HG02852 (cell line): ENCODE measurements around the gene CCR4.
A peak's percentile ranks its signal among the peaks of the same experiment; 100 is the strongest.
"Not testable (repeated sequence)": the region's sequence is repeated elsewhere in the genome, so short reads cannot be mapped to it uniquely, and the experiment has no call there.

Source experiments
- ATAC-seq: cut with Tn5 transposase; IDR thresholded peaks from one replicate; pipeline ENCODE4 v1.9.1; 2021; ENCODE audit warnings: mild to moderate bottlenecking, moderate library complexity; ENCODE audit not compliant: unreplicated experiment

The CCR4 gene

DNA sequence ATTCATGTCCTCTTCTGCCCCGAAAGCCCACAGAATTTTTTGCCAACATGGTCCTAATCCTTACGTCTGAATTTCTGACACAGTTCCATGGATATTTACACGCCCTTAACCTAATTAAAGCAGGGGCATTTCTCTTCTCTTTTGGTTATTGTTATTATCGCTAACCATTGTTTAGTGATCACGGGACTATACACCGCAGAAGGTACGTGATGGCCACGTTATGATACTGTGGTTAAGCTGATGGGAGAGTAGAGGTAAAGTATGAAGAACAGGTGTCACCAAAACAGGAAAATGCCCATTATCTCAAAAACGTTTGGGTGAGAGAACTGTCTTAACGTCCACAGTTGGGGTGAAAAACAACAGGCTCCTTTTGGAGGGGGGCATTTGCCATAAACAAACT lies 26.4 kb downstream of the CCR4 start:
- ATAC-seq, result no peak

DNA sequence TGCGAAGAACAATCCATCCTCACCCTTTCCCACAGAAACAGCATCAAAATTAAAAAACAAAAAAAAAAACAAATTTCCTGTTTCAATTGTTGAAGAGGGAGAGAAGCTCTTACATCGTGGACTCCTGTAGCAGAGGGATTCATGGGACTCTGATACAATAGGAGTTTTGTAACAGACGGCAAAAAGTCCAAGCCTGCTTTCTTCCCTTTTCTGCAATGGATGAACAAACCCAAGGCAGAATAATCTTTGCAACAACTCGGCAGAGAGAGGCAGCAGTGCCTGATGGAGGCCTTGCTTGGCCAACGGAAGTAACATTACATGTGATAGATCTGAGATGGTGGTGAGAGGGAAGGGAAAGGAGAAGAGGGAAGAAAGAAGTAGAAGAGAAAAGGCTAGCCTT lies 26.9 kb downstream of the CCR4 start:
- no peak for ATAC-seq

DNA sequence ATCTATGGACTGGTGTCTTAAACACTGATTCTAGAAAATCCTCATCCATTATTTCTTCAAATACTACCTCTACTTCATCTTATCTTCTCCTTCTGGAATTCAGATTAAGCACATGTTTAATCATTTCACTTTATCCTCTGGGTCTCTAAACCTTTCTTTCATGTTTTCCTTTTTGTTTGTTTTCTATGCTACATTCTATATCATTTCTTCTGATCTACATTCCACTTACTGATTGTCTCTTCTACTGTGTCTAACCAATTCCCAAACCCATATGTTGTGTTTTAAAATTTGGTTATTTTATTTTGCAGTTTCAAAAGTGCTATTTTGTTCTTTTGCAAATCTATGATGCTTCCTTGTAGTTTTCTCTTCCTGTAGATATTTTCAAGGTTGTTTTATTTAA lies 31.7 kb downstream of the CCR4 start:
- no peak for ATAC-seq

DNA sequence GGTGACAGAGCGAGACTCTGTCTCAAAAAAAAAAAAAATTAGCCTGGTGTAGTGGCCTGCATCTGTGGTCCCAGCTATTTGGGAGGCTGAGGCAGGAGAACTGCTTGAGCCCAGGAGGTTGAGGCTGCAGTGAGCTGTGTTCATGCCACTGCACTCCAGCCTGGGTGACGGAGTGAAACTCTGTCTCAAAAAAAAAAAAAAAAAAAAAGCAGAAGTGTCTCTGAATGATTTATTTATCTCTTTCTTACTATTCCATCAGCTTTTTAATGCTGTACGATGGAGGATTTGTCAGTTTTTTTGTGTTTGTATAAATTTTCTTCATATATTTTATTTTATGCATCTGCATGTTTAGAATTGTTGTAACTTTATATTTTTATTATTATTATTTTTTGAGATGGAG lies 33.5 kb downstream of the CCR4 start:
- ATAC-seq, result not testable (repeated sequence)

DNA sequence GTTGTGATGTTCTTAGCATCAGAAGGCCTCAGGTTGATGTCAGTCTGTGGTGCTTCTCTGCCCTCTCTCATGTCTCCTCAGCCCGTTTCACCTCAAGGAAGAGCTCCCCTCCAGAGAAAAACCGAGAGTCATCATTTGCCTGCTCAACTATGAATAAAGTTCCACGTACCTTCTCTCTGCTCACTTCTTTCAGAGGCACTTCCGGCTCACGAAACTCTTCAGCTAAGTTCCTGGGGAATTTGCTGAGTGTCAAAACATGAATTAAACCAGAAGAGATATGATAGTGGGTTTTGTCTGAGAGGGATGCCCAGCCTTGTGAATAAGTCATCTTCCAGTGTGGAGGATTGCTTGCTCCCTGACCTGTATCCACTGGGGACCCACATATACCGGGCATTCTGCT lies 37.7 kb downstream of the CCR4 start:
- no peak for ATAC-seq

DNA sequence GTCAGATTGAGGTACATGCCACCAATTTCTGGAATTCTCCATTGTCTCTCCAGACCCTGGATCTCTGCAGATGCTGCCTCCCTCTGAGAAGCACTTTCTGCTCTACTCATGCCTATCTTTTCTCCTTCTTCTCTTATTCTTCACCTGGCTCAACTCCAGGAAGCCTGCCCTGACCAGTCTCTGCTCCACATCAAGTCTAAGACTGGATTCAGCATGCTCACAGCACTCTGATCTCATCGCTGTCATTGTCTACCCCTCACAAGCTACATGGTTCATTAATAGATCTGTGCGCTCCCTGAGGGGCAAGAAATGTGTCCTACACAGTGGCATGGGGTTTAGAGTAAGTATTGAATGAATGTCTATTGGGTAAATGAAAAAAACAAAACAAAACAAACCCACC lies 38.7 kb downstream of the CCR4 start:
- no peak for ATAC-seq

DNA sequence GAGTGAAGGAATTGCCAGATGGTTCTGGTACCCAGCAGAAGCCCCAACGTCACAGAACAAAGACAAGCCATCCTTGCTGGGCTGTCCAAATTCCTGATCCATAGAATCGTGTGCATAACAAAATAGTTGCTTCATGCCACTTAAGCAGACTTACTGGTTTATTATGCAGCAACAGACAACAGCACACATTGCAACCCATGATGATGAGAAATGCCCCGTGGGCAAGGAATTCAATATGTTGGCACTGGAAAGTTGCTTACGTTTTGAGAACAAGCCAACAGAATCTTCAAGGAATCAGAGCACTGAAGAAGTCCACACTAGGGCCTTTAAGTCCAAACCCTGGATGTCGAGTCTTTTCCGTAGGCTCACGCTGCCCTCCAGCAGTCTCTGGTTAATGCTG lies 40.3 kb downstream of the CCR4 start:
- ATAC-seq, result no peak

DNA sequence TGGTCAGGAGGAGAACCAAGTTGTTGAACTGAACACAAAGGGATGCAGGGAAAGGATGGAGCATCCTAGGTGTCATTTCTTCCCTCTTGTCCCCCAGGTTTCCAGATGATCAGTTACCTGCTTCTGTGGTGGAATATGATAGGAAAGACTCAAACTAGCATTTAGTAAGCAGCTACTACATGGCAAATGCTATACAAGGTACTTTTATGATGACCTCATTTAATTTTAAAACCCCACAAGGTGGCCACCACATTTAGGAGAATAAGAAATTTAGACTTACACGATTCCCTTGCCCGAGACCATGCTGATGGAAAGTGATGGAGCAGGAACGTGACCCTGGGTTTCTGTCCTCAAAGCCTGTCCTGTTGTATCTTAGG lies 40.9 kb downstream of the CCR4 start:
- ATAC-seq, result peak; percentile 11

DNA sequence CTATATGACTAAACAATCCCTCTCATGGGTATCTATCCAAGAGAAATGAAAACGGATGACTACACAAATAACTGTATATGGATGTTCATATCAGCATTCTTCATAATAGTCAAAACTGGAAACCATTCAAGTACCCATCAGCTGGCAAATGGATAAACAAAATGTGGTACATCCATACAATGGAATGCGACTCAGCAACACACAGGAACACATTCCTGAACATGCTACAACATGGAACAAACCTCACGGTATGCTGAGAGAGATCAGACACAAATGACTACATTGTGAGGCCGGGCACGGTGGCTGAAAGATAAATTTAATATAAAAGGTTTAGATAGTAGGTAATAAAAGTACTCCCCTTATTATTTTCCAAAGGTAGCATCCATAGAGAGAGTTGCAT lies 42.6 kb downstream of the CCR4 start:
- ATAC-seq, result no peak

DNA sequence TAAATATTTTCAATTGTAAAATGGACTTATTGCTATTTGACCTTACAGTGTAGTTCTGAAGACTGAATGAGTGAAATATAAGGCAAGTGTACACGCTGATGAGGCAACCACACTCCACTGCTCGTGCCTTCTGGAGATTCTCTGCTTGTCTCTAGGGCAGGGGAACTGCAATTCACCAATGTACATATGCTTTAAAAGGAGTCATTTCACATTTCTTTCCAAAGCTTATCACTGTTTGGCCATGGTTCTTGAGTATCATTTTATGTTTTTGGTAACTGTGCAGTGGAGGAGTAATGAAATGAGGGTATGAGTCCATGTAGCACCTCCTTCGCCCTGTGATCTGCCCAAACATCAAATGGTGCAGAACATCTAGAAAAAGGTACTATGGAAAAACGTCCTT lies 43.7 kb downstream of the CCR4 start:
- no peak for ATAC-seq

DNA sequence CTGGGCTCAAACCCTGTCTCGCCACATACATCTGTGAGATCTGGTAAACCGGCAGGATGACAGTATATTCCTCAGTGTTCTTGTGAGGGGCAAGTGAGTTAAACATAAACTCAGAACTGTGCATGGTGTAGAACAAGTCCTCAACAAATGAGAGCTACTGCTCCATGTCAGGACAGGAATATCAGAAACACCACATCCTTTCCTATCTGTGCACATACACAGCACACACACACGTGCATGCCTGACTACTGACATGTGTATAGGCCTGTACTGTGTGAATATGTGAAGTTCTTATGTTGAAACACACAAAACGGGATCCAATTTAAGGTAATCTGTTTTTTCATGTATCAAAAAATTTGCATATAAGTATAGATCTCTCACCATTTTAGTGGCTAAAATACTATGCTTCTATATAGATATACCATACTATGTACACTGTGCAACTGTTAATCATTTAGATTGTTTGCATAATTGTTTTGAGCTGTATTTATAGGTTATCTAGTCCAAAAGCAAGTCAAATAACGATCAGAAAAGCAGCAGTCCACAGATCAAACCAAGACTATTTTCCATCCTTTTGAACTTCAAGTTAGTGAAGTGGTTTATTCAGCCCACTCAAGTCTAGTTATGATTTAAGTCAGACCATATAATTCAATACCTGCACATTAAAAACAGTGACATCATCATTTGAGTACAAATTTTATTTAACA lies 44.8 kb downstream of the CCR4 start:
- no peak for ATAC-seq

DNA sequence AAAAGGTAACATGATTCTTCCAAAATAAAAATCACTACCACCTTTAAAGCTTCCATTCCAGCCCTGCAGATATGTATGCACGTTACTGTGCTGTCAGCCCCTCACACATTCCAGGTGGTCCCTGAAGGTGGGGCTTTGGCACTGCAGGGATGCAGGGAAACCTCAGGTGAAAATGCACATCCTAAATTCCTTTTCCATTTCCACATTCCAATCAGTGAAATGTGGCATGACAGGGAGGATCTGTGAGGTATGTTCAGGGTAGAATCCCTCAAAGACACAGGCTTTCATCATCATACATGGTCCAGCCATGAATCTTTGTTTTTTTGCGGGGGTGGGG lies 45.3 kb downstream of the CCR4 start:
- ATAC-seq, result no peak

DNA sequence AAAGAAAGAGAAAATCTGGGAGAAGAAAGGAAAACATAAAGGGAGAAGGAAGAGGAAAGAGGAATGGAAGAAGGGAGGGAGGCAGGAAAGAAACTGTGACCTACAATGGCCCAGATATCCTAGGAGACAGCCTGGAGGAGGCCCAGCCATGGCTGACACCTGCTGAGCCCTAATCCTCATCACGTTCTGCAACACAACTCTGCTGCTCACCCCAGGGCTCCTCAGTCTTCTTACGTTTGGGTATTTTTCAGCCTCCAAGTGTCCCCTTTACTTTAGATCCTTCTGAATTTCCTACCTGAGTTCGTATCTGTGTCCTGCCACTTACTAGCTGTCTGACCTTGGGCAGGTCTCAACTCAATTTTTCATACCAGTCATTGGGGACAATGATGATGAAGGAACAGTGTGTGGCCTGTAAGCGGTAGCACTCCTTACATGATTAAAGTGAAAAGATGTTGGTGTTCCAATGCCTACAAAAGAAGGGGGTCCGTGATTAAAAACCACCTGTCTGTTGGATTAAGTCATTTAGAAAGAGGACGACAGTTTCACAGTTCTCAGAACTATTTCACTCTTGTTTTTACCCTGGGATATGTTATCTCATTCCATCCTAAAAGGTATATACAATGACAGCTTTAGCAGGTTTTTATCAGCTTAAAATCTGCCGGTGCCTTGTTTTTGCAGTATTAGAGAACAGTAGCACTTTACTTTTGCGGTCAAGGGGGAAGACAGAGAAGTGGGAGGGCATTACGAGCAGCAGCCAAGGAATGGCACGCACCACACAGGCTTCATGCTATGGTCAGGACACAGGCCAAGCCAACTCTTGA lies 47.4 kb downstream of the CCR4 start:
- ATAC-seq, result no peak

DNA sequence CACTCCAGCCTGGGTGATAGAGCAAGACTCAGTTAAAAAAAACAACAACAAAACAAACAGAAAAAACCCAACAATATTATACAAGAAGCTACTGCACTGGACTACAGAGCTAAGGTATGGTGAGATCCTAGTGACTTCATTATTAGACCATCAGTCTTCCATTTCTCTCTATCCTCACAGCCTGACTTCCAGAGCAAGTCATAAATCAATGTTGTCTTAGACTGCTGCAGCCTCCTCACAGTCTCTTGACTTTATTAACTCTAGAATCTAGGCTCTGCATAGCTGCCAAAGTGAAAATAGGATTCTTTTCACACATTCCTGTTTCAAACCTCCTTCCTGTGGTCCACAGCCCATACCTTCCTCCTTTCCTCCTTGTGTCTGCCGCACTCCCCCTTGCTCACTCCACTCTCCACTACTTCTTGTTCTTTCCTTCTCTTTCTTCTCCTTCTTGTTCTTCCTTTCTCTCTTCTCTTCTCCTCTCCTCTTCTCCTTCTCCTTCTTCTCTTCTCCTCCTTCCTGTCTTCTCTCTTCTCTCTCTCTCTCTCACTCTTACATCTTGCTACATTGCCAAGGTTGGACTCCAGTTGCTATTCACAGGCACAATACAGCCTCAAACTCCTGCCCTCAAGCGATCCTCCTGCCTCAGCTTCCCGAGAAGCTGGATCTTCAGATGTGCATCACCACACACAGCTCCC lies 49.4 kb downstream of the CCR4 start:
- ATAC-seq, result no peak

DNA sequence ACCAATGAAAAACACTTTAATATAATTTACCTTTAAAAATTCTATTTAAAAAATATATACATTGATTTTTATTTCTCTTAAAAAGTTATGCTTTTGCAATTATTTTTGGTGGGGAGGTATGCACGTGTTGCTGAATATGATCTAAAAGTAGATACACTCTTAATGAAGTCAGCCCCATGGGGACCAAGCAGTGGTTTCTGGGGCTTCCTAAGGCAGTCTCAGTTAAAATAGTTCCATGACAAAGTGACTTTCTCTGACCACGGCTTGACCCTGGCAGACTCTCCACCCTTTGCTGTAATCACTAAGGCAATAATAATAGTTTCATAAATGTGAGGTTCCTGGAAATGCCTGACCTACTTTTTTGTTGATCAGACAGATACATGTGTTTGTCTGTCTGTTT lies 50.4 kb downstream of the CCR4 start:
- ATAC-seq, result no peak

DNA sequence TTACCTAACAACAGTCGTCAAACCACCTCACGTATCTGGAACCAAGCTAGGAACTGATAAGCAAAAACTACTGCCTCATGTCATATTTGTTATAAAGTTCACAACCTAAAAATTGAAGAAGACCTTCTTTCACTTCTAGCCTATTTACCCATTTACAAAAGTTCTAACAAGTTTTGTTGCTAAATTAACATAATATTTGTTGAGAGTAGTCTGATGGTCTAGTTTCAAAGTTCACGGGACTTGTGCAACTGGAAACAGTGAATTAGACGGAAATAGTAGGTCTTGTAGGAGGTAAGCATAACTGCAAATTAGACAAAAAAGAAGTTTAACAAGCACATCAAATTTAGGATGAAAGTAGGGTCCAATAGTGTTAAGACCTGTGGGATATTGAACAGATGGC lies 51.9 kb downstream of the CCR4 start:
- ATAC-seq, result no peak

DNA sequence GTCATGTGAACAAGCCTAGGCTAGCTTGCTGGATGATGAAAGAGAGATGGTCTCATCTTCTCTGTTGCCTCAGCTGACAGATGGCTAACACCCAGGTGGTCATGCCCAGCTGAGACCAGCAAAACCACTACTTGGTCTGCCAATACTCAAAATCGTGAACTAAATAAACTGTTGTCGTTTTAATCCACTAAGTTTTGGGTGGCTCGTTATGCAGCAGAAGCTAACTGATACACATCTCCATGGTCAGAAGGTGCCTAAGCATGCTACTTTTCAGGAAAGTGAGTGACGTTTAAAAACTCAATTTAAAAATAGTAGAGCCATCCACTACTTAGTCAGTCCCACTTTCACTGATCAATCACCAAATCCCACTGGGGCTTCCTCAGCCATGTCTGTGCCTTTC lies 52.8 kb downstream of the CCR4 start:
- ATAC-seq, result no peak

DNA sequence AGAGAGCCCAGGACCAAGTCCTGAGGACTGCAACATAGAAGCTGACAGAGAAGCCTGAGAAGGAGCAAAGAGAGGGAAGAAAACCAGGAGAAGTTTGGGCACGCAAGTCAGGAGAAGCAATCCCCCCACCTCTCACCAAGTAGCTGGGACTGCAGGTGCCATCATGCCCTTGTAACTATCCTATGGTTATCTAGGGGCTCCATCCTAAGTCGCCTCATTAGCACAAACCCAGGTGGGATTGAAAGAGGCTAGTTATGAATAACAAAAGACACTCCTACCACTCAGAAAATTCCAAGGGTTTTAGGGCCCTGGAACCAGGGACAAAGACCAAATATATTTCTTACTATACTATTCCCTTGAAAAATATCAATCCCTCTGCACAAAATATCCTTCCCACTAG lies 53.5 kb downstream of the CCR4 start:
- no peak for ATAC-seq
